ENCODE measurements around the gene LRFN3. TPM values are rescaled to one million over a fixed set of nuclear protein-coding genes. Genes with fewer than 3 reads are reported as not detected.

The LRFN3 gene
- total RNA-seq, 1 experiment from 2014 or later, result 20.6 TPM

DNA sequence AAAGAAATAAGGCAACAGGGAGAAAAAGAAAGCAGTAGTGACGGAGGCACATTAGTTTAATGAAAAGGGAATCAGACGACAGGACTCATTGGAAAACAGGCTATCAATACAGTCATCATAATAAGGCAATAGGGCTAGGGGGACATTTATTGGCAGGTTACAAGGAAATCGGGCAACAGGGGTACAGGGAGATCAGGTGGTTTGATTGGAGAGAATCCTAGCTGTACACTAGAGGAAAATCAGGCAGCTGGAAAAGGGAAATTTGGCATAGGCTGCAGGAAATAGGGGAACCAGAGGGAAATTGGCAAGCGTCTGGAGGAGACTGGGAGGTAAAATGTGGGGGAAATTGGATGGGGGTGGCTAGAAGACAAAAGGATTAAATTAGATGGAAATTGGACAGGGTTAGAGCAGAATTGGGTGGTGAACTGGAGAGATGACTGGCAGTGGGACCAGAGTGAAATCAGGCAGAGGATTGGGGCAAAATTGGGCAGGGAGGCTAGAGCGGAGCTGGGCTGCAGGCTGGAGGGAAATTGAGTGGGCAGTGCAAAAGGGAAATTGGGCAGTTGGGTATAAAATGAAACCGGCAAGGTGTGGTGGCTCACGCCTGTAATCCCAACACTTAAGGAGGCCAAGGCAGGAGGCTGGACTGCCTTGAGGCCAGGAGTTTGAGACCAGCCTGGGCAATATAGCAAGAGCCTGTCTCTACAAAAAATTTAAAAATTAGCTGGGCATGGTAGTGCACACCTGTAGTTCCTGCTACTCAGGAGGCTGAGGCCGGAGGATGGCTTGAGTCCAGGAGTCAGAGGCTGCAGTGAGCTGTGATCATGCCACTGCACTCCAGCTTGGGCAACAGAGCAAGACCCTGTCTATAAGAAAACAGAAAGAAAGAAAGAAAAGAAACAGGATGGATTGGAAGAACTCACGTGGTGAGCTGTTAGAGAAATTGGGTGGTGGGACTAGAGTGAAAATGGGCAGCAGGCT lies 7.4 kb downstream of the LRFN3 start:
- no peak for ATAC-seq

DNA sequence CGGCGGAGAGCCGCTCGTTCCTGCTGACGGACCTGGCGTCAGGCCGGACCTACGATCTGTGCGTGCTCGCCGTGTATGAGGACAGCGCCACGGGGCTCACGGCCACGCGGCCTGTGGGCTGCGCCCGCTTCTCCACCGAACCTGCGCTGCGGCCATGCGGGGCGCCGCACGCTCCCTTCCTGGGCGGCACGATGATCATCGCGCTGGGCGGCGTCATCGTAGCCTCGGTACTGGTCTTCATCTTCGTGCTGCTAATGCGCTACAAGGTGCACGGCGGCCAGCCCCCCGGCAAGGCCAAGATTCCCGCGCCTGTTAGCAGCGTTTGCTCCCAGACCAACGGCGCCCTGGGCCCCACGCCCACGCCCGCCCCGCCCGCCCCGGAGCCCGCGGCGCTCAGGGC lies 8.4 kb downstream of the LRFN3 start:
- Mint-ChIP-seq H3K36me3 (peaks cover 14% of the 10 kb centered on the region), H3K27me3 (ENCODE audit: low read depth) (no peaks in the 10 kb centered on the region), H3K27ac (no peak overlapping the region), H3K4me3 (no peak overlapping the region), H3K9me3 (no peaks in the 10 kb centered on the region), H3K4me1 (peaks cover 8% of the 10 kb centered on the region)
- TF ChIP-seq ATF1 (CRISPR knock-in tag; IDR thresholded peaks at IDR 0.05) (no peak), MXD4 (CRISPR knock-in tag; IDR thresholded peaks at IDR 0.05; ENCODE audit: borderline replicate concordance) (no peak), NFYB (CRISPR knock-in tag; conservative IDR thresholded peaks at IDR 0.05; ENCODE audit: low read depth) (no peak), ELF4 (CRISPR knock-in tag; IDR thresholded peaks at IDR 0.05; ENCODE audit: low read depth) (no peak), CREB1 (CRISPR knock-in tag; IDR thresholded peaks at IDR 0.05) (no peak)
- TF ChIP-seq, protein P1, sequence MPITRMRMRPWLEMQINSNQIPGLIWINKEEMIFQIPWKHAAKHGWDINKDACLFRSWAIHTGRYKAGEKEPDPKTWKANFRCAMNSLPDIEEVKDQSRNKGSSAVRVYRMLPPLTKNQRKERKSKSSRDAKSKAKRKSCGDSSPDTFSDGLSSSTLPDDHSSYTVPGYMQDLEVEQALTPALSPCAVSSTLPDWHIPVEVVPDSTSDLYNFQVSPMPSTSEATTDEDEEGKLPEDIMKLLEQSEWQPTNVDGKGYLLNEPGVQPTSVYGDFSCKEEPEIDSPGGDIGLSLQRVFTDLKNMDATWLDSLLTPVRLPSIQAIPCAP (CRISPR knock-in tag; IDR thresholded peaks at IDR 0.05), result no peak
- TF ChIP-seq, protein P2, sequence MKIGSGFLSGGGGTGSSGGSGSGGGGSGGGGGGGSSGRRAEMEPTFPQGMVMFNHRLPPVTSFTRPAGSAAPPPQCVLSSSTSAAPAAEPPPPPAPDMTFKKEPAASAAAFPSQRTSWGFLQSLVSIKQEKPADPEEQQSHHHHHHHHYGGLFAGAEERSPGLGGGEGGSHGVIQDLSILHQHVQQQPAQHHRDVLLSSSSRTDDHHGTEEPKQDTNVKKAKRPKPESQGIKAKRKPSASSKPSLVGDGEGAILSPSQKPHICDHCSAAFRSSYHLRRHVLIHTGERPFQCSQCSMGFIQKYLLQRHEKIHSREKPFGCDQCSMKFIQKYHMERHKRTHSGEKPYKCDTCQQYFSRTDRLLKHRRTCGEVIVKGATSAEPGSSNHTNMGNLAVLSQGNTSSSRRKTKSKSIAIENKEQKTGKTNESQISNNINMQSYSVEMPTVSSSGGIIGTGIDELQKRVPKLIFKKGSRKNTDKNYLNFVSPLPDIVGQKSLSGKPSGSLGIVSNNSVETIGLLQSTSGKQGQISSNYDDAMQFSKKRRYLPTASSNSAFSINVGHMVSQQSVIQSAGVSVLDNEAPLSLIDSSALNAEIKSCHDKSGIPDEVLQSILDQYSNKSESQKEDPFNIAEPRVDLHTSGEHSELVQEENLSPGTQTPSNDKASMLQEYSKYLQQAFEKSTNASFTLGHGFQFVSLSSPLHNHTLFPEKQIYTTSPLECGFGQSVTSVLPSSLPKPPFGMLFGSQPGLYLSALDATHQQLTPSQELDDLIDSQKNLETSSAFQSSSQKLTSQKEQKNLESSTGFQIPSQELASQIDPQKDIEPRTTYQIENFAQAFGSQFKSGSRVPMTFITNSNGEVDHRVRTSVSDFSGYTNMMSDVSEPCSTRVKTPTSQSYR (CRISPR knock-in tag; IDR thresholded peaks at IDR 0.05), result no peak
- TF ChIP-seq, protein P3, sequence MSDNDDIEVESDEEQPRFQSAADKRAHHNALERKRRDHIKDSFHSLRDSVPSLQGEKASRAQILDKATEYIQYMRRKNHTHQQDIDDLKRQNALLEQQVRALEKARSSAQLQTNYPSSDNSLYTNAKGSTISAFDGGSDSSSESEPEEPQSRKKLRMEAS (CRISPR knock-in tag; IDR thresholded peaks at IDR 0.05), result no peak
- TF ChIP-seq, protein P4, sequence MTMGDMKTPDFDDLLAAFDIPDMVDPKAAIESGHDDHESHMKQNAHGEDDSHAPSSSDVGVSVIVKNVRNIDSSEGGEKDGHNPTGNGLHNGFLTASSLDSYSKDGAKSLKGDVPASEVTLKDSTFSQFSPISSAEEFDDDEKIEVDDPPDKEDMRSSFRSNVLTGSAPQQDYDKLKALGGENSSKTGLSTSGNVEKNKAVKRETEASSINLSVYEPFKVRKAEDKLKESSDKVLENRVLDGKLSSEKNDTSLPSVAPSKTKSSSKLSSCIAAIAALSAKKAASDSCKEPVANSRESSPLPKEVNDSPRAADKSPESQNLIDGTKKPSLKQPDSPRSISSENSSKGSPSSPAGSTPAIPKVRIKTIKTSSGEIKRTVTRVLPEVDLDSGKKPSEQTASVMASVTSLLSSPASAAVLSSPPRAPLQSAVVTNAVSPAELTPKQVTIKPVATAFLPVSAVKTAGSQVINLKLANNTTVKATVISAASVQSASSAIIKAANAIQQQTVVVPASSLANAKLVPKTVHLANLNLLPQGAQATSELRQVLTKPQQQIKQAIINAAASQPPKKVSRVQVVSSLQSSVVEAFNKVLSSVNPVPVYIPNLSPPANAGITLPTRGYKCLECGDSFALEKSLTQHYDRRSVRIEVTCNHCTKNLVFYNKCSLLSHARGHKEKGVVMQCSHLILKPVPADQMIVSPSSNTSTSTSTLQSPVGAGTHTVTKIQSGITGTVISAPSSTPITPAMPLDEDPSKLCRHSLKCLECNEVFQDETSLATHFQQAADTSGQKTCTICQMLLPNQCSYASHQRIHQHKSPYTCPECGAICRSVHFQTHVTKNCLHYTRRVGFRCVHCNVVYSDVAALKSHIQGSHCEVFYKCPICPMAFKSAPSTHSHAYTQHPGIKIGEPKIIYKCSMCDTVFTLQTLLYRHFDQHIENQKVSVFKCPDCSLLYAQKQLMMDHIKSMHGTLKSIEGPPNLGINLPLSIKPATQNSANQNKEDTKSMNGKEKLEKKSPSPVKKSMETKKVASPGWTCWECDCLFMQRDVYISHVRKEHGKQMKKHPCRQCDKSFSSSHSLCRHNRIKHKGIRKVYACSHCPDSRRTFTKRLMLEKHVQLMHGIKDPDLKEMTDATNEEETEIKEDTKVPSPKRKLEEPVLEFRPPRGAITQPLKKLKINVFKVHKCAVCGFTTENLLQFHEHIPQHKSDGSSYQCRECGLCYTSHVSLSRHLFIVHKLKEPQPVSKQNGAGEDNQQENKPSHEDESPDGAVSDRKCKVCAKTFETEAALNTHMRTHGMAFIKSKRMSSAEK (CRISPR knock-in tag; IDR thresholded peaks at IDR 0.05; ENCODE audit: borderline replicate concordance), result no peak
- DNase-seq (ENCODE audit: low spot score) (no peak), ATAC-seq (no peak)
- POLR2A ChIA-PET, result no interaction called here
- CTCF ChIA-PET, result interaction anchor here (0.6 to 0.9 kb wide), 2 partner anchors 75 to 270 kb away, joined by 4 to 5 read pairs; no protein-coding TSS in a partner anchor

More for the DNA sequence above, 7.4 kb downstream of the LRFN3 start:
- DNase-seq (ENCODE audit: low spot score), result no peak
- TF ChIP-seq ZNF121 (CRISPR knock-in tag; IDR thresholded peaks at IDR 0.05), result peak; percentile 50; the same call in 1 of the 2 replicates
- TF ChIP-seq, protein P5, sequence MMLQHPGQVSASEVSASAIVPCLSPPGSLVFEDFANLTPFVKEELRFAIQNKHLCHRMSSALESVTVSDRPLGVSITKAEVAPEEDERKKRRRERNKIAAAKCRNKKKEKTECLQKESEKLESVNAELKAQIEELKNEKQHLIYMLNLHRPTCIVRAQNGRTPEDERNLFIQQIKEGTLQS (CRISPR knock-in tag; conservative IDR thresholded peaks at IDR 0.05), result no peak
- ChIA-PET CTCF (interaction anchor here (0.6 to 0.9 kb wide), 3 partner anchors 74 to 269 kb away, joined by 3 to 5 read pairs (median 4); no protein-coding TSS in a partner anchor), POLR2A (no interaction called here)
- H3K4me3 Mint-ChIP-seq, result no peak overlapping the region
- peak overlapping the region; percentile 71; the same call in 1 of the 2 replicates for H3K27ac Mint-ChIP-seq
- H3K9me3 Mint-ChIP-seq, result no peaks in the 10 kb centered on the region
- H3K36me3 Mint-ChIP-seq, result peaks cover 14% of the 10 kb centered on the region
- no peaks in the 10 kb centered on the region for H3K27me3 Mint-ChIP-seq (ENCODE audit: low read depth)
- peaks cover 5% of the 10 kb centered on the region for H3K4me1 Mint-ChIP-seq

Data from WTC11 (cell line).